ENCODE results near the gene CCDC187.

The CCDC187 gene

DNA sequence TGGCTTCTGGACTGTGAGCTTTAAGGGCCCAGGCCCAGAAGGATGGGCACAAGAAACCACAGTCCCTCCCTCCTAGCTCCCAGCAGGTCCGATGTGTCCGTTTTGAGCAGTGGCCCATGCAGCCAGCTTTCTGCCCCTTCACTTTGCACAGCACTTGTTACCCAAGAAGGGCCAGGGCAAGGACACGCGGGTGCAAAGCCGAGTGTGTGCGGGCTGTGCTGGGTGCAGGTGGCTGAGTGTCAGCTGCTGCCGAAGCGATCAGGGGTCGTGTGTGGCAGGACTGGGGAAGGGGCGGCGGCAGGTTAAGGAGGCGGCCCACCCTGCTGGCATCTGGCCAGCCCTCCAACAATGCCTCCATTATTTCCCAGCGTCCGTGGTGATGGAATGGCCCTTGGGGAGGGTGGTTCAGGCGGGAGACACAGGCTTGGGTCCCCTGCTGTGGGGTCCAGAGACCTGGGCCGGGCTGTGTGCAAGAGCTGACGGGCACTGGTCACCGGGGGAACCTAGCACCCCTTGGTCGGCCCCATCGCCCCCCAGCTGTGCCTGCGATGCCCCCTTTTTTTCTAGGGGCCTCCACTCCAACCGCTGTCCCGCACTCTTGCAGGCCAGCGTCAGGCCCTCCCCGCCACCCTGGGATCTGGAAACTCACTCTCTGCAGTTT is 99.6 kb downstream of the CCDC187 start:
- no peak for DNase-seq (ENCODE audit: insufficient read length, low spot score)
- TF ChIP-seq PAX5 (IDR thresholded peaks at IDR 0.05; ENCODE audit: insufficient read depth, low read length, severe bottlenecking): no peak
- FAIRE-seq: no peak

DNA sequence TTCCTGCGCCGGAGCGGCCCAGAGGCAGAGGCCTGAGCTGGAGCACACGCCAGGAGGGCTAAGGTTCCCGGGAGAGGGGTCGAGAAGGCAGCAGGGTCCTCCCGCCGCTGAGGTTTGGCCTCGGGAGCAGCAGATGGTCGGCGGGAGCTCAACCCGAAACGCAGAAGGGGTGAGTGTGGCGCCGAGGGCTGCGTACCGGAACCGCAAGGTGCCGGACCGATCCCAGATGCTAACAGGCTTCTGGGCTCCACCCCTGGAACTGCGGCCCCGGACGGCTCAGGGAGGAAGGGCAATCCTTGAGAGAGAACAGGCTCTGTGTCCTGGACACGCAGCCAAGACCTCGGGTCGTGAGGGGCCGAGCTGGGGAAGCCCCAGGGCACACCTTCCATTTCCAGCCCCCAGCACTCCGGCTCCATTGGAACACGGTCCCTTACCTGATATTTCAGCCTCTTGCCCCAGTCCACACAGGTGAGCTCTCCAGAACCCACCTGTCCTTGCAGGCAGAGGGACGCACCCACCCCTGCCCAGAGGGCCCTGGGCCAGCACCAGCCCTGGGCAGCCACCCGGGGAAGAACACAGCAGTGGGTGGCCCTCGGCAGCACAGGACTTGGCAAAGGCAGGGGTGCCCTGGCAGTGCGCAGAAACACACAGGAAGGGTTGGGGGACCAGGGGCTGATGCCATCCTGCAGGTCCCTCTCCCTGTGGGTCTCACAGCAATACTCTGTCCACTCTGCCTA is 100.3 kb downstream of the CCDC187 start:
- FAIRE-seq: no peak
- TF ChIP-seq POLR2AphosphoS5 (IDR thresholded peaks at IDR 0.05; ENCODE audit: low read depth, low read length): no peak
- no peak for TF ChIP-seq TAF1 (IDR thresholded peaks at IDR 0.05; ENCODE audit: low read depth, low read length)
- TF ChIP-seq POU2F2 (IDR thresholded peaks at IDR 0.05; ENCODE audit: low read depth, low read length): no peak
- TF ChIP-seq POLR2A (IDR thresholded peaks at IDR 0.05; ENCODE audit: low read depth, low read length): no peak
- TF ChIP-seq PAX5 (IDR thresholded peaks at IDR 0.05; ENCODE audit: insufficient read depth, low read length, severe bottlenecking): no peak
- no peak for TF ChIP-seq SPI1 (IDR thresholded peaks at IDR 0.05; ENCODE audit: low read depth, low read length)

DNA sequence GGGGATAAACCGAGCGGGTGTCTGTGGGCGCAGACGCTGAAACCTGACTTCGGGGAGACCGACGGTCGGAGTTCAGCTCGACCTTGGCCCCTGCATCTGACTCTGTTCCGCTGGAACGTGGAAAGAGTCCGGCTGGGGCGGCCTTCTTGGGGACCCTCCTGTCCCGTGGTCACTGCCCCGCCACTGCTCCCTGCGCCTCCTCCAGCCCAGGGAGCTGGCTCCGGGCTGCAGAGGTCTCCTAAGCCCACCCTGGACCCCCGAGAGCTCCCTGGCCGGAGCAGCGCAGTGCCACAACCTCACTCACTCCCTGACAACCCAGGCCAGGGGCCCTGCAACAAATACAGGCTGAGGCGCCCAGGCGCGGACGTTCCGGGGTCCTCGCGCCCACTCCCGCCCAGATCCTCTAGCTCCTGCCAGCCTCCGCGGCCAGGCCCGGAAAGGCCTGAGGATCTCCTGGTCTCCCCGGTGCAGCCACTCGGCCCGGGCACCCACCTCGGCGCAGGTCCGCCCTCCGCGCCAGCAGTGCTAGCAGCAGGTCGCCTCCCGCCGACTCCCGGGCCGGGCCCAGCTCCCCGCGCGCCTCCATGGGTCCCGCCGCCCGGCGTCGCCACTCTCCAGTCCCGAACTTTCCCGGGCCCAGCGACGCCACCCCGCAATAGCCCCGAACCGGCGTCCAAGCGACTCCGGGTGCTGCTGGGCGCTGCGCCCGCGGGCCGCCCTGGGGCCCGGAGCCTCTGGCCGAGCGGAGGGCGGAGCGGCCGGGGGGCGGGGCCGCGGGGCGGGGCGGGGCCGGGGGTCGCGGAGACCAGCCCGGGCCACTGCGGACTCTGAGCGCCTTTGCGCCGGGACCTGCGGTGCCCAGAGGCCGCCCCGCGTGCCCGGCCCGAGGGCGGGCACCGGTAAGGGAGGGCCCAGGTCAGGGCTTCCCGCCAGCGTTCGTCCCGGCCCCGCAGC is 101.2 kb downstream of the CCDC187 start:
- FAIRE-seq: no peak

More for the DNA sequence above, 100.3 kb downstream of the CCDC187 start:
- DNase-seq (ENCODE audit: insufficient read length, low spot score): no peak

DNA sequence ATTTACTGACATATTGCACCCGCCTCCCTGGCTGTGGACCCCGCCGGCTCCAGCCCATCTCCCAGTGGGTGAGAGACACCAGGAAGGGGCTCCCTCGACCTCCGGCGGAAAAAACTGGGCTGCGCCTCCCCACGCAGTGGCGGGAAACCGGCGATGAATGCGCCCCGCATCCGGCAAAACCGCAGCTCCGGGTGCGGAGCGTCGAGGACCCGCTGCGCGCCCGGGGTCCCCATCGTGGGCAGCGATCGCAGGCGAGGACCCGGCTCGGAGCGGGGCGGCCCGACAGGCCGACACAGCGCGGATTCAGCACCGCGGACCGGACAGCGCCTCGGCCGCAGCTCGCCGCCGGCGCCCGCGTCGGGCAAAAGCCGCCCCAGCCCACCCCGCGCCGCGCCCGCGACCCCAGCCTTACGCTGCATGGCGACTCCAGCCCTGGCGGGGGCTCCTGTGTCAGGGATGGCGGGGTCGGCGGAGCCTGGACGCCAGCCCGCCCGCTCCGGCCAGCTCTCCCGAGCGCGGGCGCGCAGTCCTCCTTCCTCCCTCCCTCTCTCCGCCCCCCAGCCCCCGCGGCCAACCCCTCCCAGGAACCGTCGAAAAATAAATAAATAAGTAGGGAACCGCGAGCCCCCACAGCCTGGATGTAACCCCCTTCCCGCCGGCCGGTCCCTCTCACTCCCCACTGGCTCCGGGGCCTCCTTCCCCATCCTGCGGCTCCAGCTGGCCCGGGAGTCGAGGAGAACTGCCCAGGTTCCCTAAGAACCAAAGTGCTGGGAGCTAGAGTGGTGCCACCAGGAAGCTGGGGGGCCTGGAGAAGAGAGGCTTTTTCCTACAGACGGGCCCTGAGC is 102.1 kb downstream of the CCDC187 start:
- TF ChIP-seq POU2F2 (IDR thresholded peaks at IDR 0.05; ENCODE audit: low read depth, low read length) (no peak), PAX5 (IDR thresholded peaks at IDR 0.05; ENCODE audit: insufficient read depth, low read length, severe bottlenecking) (no peak), POLR2A (IDR thresholded peaks at IDR 0.05; ENCODE audit: low read depth, low read length) (no peak), POLR2AphosphoS5 (IDR thresholded peaks at IDR 0.05; ENCODE audit: low read depth, low read length) (no peak), SPI1 (IDR thresholded peaks at IDR 0.05; ENCODE audit: low read depth, low read length) (no peak), TAF1 (IDR thresholded peaks at IDR 0.05; ENCODE audit: low read depth, low read length) (no peak)
- DNase-seq (ENCODE audit: insufficient read length, low spot score): no peak
- no peak for FAIRE-seq

More for the DNA sequence above, 101.2 kb downstream of the CCDC187 start:
- no peak for DNase-seq (ENCODE audit: insufficient read length, low spot score)
- no peak for TF ChIP-seq SPI1 (IDR thresholded peaks at IDR 0.05; ENCODE audit: low read depth, low read length)
- TF ChIP-seq POLR2A (IDR thresholded peaks at IDR 0.05; ENCODE audit: low read depth, low read length): no peak
- TF ChIP-seq TAF1 (IDR thresholded peaks at IDR 0.05; ENCODE audit: low read depth, low read length): no peak
- no peak for TF ChIP-seq POLR2AphosphoS5 (IDR thresholded peaks at IDR 0.05; ENCODE audit: low read depth, low read length)
- no peak for TF ChIP-seq POU2F2 (IDR thresholded peaks at IDR 0.05; ENCODE audit: low read depth, low read length)
- TF ChIP-seq PAX5 (IDR thresholded peaks at IDR 0.05; ENCODE audit: insufficient read depth, low read length, severe bottlenecking): no peak

DNA sequence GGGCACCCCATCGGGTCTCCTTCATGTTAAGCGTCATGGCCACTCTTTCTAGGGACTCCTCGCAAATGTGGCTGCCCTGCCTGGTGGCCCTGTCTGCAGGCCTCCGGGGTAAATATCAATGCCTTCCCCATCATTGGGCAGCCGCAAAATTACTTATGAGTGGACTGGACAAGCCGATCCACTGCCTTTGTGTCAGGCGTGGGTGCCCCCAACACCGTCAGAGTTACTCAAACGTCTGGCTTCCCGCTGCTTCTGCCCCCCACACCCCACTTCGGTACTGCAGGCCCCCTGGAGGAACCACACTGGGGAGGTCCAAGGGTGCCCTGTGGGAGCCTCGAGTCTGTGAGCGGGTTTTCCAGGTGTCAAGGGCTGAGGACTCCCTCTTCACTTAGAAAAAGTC is 102.7 kb downstream of the CCDC187 start:
- DNase-seq (ENCODE audit: insufficient read length, low spot score) (no peak), FAIRE-seq (no peak)
- no peak for TF ChIP-seq POU2F2 (IDR thresholded peaks at IDR 0.05; ENCODE audit: low read depth, low read length)
- no peak for TF ChIP-seq PAX5 (IDR thresholded peaks at IDR 0.05; ENCODE audit: insufficient read depth, low read length, severe bottlenecking)
- no peak for TF ChIP-seq SPI1 (IDR thresholded peaks at IDR 0.05; ENCODE audit: low read depth, low read length)
- TF ChIP-seq POLR2AphosphoS5 (IDR thresholded peaks at IDR 0.05; ENCODE audit: low read depth, low read length): no peak
- no peak for TF ChIP-seq TAF1 (IDR thresholded peaks at IDR 0.05; ENCODE audit: low read depth, low read length)
- TF ChIP-seq POLR2A (IDR thresholded peaks at IDR 0.05; ENCODE audit: low read depth, low read length): no peak

DNA sequence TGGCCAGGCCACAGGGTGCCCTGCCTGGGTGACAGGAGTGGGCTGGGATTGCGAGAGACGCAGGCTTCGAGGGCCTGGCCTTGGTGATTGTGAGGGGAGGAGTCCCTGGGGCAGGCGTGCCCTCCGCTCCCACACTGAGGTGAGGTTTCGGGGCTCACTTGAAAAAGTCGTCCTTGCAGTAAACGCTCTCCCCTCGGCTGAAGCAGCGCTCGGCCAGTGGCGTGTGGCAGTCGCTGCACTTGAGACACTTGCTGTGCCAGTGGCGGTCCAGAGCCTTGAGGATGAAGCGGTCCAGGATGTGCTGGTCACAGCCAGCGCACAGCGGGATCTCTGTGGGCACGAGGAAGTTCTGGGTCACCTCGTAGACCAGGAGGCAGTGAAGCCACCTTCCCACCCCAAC is 103.5 kb downstream of the CCDC187 start:
- TF ChIP-seq POLR2AphosphoS5 (IDR thresholded peaks at IDR 0.05; ENCODE audit: low read depth, low read length) (no peak), PAX5 (IDR thresholded peaks at IDR 0.05; ENCODE audit: insufficient read depth, low read length, severe bottlenecking) (no peak), POLR2A (IDR thresholded peaks at IDR 0.05; ENCODE audit: low read depth, low read length) (no peak), SPI1 (IDR thresholded peaks at IDR 0.05; ENCODE audit: low read depth, low read length) (no peak)
- DNase-seq (ENCODE audit: insufficient read length, low spot score): no peak
- FAIRE-seq: no peak

Data from GM12891 (cell line).